Kidney epithelial cell (primary cell): Measurements from ENCODE around the gene ANTXR2. TPM values are rescaled to one million over a fixed set of nuclear protein-coding genes. Genes with fewer than 3 reads are reported as not detected.

Experiments
- DNase-seq: peaks from one replicate; pipeline ENCODE4 v3.0.0-alpha.2; 2010; ENCODE audit warnings: low read depth
- H3K27me3 ChIP-seq: 2 replicates; pipeline ENCODE4 v1.6.0; 2011; ENCODE audit warnings: low read length; ENCODE audit not compliant: control insufficient read depth, insufficient read depth
- H3K36me3 ChIP-seq: 2 replicates; pipeline ENCODE4 v1.5.1; 2011; ENCODE audit warnings: low read length; ENCODE audit not compliant: control insufficient read depth, insufficient read depth
- H3K4me3 ChIP-seq: 2 replicates; pipeline ENCODE4 v1.5.1; 2011; ENCODE audit warnings: low read depth, mild to moderate bottlenecking, control low read depth, low read length
- total RNA-seq: library from RNA; depleted of rRNA; stranded (reverse); fragments of >200 nt; gene quantifications from 2 replicates; pipeline ENCODE4 v1.2.3, GENCODE V29; 2015
- TF ChIP-seq, protein P1 (sequence below): IDR thresholded peaks from 2 replicates; pipeline ENCODE4 v1.5.1; 2011; ENCODE audit warnings: mild to moderate bottlenecking, moderate library complexity, low read length, control low read depth, inconsistent platforms; ENCODE audit not compliant: insufficient read depth, poor library complexity, severe bottlenecking

ANTXR2 gene
- total RNA-seq, 1 donor from 2014 or later: 32.7 TPM

DNA sequence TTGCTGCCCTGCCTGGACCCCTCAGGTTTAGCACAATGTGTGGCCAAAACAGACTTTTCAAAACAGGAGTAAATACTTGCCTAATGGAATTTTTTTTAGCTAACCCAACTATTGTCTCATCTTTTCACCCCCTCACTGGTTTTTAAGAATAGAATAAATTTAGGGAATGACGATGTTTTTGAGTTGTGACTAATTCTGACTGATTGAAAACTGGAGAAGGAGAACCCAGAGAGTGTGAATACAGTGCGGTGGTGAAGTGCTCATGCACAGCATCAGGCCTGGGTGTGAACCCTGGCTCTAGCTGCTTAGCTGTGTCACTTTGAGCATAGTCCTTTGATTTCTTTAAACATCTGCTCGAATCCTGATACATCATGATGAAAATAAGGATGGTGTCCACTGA, 10.5 kb downstream of the ANTXR2 start:
- no peaks in the 10 kb centered on the region for H3K27me3 ChIP-seq
- TF ChIP-seq, protein P1, sequence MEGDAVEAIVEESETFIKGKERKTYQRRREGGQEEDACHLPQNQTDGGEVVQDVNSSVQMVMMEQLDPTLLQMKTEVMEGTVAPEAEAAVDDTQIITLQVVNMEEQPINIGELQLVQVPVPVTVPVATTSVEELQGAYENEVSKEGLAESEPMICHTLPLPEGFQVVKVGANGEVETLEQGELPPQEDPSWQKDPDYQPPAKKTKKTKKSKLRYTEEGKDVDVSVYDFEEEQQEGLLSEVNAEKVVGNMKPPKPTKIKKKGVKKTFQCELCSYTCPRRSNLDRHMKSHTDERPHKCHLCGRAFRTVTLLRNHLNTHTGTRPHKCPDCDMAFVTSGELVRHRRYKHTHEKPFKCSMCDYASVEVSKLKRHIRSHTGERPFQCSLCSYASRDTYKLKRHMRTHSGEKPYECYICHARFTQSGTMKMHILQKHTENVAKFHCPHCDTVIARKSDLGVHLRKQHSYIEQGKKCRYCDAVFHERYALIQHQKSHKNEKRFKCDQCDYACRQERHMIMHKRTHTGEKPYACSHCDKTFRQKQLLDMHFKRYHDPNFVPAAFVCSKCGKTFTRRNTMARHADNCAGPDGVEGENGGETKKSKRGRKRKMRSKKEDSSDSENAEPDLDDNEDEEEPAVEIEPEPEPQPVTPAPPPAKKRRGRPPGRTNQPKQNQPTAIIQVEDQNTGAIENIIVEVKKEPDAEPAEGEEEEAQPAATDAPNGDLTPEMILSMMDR: no peak
- DNase-seq: no peak
- H3K4me3 ChIP-seq: no peak overlapping the region
- H3K36me3 ChIP-seq: no peaks in the 10 kb centered on the region

DNA sequence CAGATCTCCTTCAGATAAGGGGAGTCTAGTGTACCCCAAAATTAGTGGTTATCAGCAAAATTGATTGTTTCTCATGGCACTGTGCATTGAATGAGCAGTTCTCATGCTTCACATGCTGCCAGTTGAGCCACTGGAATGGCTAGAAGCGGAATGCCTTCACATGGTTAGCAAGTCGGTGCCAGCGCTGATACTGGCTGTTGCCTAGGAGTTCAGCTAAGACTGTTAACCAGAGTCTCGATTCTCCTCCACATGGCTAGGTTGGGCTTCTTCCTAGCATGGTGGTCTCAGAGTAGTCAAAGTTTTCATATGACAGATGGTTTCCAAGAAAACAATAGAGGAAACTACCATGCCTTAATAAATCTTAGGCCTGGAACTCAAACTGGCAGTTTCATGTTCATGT, 12.2 kb downstream of the ANTXR2 start:
- Histone ChIP-seq H3K4me3 (no peak overlapping the region), H3K27me3 (no peaks in the 10 kb centered on the region), H3K36me3 (no peaks in the 10 kb centered on the region)
- TF ChIP-seq, protein P1: no peak
- DNase-seq: no peak

DNA sequence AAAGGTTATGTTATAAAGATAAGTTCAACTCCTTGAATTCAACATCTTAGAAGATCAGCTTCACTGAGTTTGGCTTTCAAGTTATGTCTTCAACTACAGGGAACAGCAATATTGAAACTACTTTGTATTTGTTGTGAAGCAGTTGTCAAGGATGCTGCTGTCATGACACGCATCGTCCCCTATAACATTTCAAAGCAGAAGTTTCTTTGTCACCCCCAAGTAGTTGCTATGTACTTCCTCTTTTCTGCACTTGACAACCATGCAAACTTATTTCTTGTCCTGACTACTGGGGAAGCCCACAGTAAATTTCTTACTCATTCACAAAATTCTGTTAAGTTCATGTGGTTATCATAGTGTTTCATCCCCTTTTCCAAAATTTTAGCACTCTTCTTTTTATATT, 14.3 kb downstream of the ANTXR2 start:
- no peaks in the 10 kb centered on the region for H3K36me3 ChIP-seq
- TF ChIP-seq, protein P1: no peak
- DNase-seq: no peak
- H3K4me3 ChIP-seq: no peak overlapping the region
- H3K27me3 ChIP-seq: no peaks in the 10 kb centered on the region

DNA sequence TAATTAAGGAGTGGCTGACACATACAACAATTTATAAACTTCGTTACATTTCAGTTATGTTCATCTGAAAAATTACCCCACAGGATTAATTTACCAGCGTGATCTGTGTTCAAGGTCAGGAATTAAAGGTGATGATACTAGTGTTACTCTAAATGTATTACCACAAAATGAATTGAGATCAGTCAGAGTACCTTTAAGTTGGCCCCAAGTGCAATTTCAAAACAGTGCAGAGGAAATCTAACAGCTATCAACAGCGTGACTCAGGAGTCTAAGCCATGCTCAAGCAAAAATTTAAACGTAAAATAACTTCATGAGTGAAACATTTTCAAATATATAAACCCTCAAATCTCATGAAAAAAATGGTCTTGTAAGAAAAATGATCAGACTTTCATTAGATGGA, 18.7 kb downstream of the ANTXR2 start:
- TF ChIP-seq, protein P1: no peak
- no peak overlapping the region for H3K4me3 ChIP-seq
- DNase-seq: no peak
- no peaks in the 10 kb centered on the region for H3K36me3 ChIP-seq
- no peaks in the 10 kb centered on the region for H3K27me3 ChIP-seq

DNA sequence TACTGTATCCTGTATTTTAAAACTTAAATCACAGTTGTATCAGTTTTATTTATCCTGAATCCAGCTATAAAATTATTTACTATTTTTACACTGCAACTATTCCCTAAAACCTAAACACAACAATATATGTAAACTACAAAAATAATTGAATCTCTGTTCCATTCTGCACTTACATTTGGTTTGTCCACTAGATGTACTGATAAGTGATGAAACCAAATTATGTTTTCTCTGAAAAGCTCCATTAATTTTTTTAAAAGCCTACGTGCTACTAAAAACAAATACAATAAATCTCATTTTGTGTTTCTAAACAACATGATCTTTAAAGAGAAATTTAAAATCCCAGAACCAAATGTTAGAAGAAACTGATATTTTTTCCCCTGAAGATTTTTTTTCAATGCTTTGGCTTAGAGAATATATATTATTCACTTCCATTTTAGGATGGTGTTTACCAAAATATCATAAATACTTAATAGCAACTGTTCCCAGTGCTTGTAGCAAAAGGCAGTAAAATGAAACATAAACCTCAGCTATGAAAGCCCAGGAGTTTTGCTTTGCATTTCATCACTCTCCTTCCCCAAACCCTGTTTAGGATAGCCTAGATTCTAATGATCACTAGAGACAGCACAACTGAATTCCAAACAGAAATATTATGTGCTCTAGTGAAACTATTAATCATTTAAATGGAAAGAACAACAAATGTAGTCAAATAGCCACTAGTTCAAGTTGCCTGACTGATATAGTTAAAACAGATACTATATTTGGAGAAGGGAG, 19.7 kb downstream of the ANTXR2 start:
- TF ChIP-seq, protein P1: no peak
- Histone ChIP-seq H3K27me3 (no peaks in the 10 kb centered on the region), H3K36me3 (no peaks in the 10 kb centered on the region), H3K4me3 (no peak overlapping the region)
- DNase-seq: no peak
